HepG2 (cell line): ENCODE results near the gene MCC. TPM values are rescaled to one million over a fixed set of nuclear protein-coding genes. Genes with fewer than 3 reads are reported as not detected.

Experiments
- ATAC-seq: fragments of 200-7000 bp; cut with Tn5 transposase; 3 replicates; pipeline ENCODE4 v1.9.1; 2020; ENCODE audit warnings: mild to moderate bottlenecking, moderate library complexity
- BruUV-seq: library from RNA; stranded (reverse); fragments of 400-500 nt; replicated peaks from 2 replicates; lab custom pipeline; 2021; lab: Mats Ljungman, UMichigan
- CTCF ChIA-PET: fragments of 300-600 bp; formaldehyde crosslinking; extraction: SDS; loops from one replicate; lab custom pipeline; 2021; ENCODE audit warnings: low total read pairs, inconsistent platforms, low intra/inter-chr PET ratio; lab: Yijun Ruan, JAX
- POLR2A ChIA-PET: fragments of 350-600 bp; sonication (Branson Sonifier 250); formaldehyde crosslinking; loops from one replicate; lab custom pipeline; 2020; ENCODE audit warnings: antibody characterized with exemption, inconsistent platforms; lab: Yijun Ruan, JAX
- DNase-seq: peaks from one replicate; pipeline ENCODE4 v3.0.0-alpha.2; 2015; ENCODE audit warnings: low spot score
- FAIRE-seq: peaks from 3 replicates; lab custom pipeline; 2011; peaks lifted over from hg19 to GRCh38; lab: Jason Lieb, UNC
- H2AFZ ChIP-seq: one replicate; pipeline ENCODE4 v1.6.1; 2011; ENCODE audit warnings: low read length, inconsistent platforms
- H3K27ac ChIP-seq: fragments of 300-600 bp; 3 replicates; pipeline ENCODE4 v1.8.0; 2011; ENCODE audit warnings: mixed run types, mild to moderate bottlenecking, mixed read lengths, low read length, inconsistent platforms; ENCODE audit not compliant: insufficient read depth; ENCODE audit errors: extremely low read length
- H3K27me3 ChIP-seq, 2 experiments: fragments of 200-600 bp in 1 of 2; 2 replicates in 1 of 2; 3 replicates in 1 of 2; pipeline versions ENCODE4 v1.6.0 to v1.8.0; 2011; ENCODE audit warnings: low read length in 2 of 2, mild to moderate bottlenecking in 2 of 2, moderate library complexity in 2 of 2, inconsistent platforms in 1 of 2; ENCODE audit not compliant: insufficient read depth in 2 of 2, control insufficient read depth in 1 of 2
- H3K36me3 ChIP-seq, 2 experiments: fragments of 200-600 bp in 1 of 2; replicated peaks in 1 of 2; 2 replicates in 1 of 2; 3 replicates in 1 of 2; pipeline versions ENCODE4 v1.5.1 to v1.8.0; 2011; ENCODE audit warnings: low read length in 2 of 2, inconsistent platforms in 1 of 2; ENCODE audit not compliant: insufficient read depth in 2 of 2, control insufficient read depth in 1 of 2
- H3K4me1 ChIP-seq: 2 replicates; pipeline ENCODE4 v1.5.1; 2012; ENCODE audit warnings: low read length, inconsistent platforms; ENCODE audit not compliant: insufficient read depth
- H3K4me2 ChIP-seq: 2 replicates; pipeline ENCODE4 v1.6.0; 2011; ENCODE audit warnings: low read depth, low read length, inconsistent platforms
- H3K4me3 ChIP-seq, 3 experiments: fragments of 200-600 bp in 1 of 3; sonication (generic), shearing (Covaris generic) in 1 of 3; replicated peaks in 1 of 3; 2 replicates each; pipeline ENCODE4 v1.5.1; 2011 to 2016; ENCODE audit warnings: low read length in 3 of 3, inconsistent platforms in 2 of 3, low read depth in 2 of 3, mild to moderate bottlenecking in 2 of 3, control low read depth in 1 of 3, mixed read lengths in 1 of 3; ENCODE audit not compliant: insufficient read depth in 1 of 3
- H3K79me2 ChIP-seq: one replicate; pipeline ENCODE4 v1.6.1; 2011; ENCODE audit warnings: low read length, inconsistent platforms; ENCODE audit not compliant: insufficient read depth
- H3K9ac ChIP-seq: 2 replicates; pipeline ENCODE4 v1.6.0; 2011; ENCODE audit warnings: mild to moderate bottlenecking, low read depth, low read length, inconsistent platforms; ENCODE audit not compliant: insufficient read depth
- H3K9me3 ChIP-seq: 2 replicates; pipeline ENCODE4 v1.5.1; 2012; ENCODE audit warnings: mild to moderate bottlenecking, low read length
- H4K20me1 ChIP-seq: 2 replicates; pipeline ENCODE4 v1.6.0; 2011; ENCODE audit warnings: inconsistent platforms, mild to moderate bottlenecking, low read length, moderate library complexity; ENCODE audit not compliant: insufficient read depth
- POLR2AphosphoS2 ChIP-seq: IDR thresholded peaks from 2 replicates; pipeline ENCODE4 v1.6.1; 2011; ENCODE audit warnings: low read depth, low read length, improper control_type of control experiment
- SMAD3 ChIP-seq: sonication (generic); formaldehyde crosslinking; IDR thresholded peaks from 2 replicates; pipeline ENCODE4 v1.4.0; 2020; ENCODE audit warnings: missing genetic modification reagents
- SYNCRIP ChIP-seq: fragments of 200-400 bp; formaldehyde crosslinking; IDR thresholded peaks from 2 replicates; pipeline ENCODE4 v1.6.1; 2018; ENCODE audit warnings: mild to moderate bottlenecking, low read depth, low read length; ENCODE audit not compliant: insufficient read depth
- ZBTB38 ChIP-seq: sonication (generic); formaldehyde crosslinking; IDR thresholded peaks from 2 replicates; pipeline ENCODE4 v1.5.1; 2020; ENCODE audit warnings: mild to moderate bottlenecking, missing genetic modification reagents
- ZFP37 ChIP-seq: sonication (generic); formaldehyde crosslinking; IDR thresholded peaks from 2 replicates; pipeline ENCODE4 v1.4.0; 2020; ENCODE audit warnings: missing genetic modification reagents, borderline replicate concordance
- ZFP62 ChIP-seq: sonication (generic); formaldehyde crosslinking; IDR thresholded peaks from 2 replicates; pipeline ENCODE4 v1.4.0; 2020; ENCODE audit warnings: missing genetic modification reagents
- ZNF816 ChIP-seq: sonication (generic); formaldehyde crosslinking; IDR thresholded peaks from 2 replicates; pipeline ENCODE4 v1.8.0; 2022; ENCODE audit warnings: missing genetic modification reagents, mild to moderate bottlenecking, borderline replicate concordance
- ZSCAN22 ChIP-seq: sonication (generic); formaldehyde crosslinking; IDR thresholded peaks from 2 replicates; pipeline ENCODE4 v1.4.0; 2020; ENCODE audit warnings: mild to moderate bottlenecking, missing genetic modification reagents
- WGBS: methylation state at CpG from one replicate; pipeline ENCODE4 v1.1.6; 2017; ENCODE audit warnings: low lambda C conversion rate; 5-methylcytosine and 5-hydroxymethylcytosine counted together
- in situ Hi-C: cut with HindIII; loops from 2 replicates; pipeline ENCODE4 v1.10.0; 2017; ENCODE audit warnings: low pct_unique_long_range_greater_than_20kb; ENCODE audit not compliant: extremely low pct_ligation_motif_present
- intact Hi-C: fragments of 100-400 bp; cut with micrococcal nuclease; formaldehyde crosslinking; loops from one replicate; pipeline ENCODE4 v1.10.0; 2022; ENCODE audit not compliant: unreplicated experiment
- polyA plus RNA-seq, 8 experiments: library from polyadenylated mRNA; depleted of rRNA in 3 of 8; stranded (reverse) in 7 of 8; unstranded in 1 of 8; fragments of >200 nt; fragmentation: Illumina TruSeq in 4 of 8; extraction: Trizol in 4 of 8; gene quantifications; 2 replicates each; pipeline versions ENCODE4 v1.2.1 to v1.2.3, GENCODE V29; 2011 to 2016; ENCODE audit warnings: low read depth in 4 of 8, missing spikeins in 1 of 8, mixed read lengths in 1 of 8; ENCODE audit not compliant: insufficient read depth in 1 of 8
- total RNA-seq, 5 experiments: library from RNA; depleted of rRNA; stranded (reverse); fragments of >200 nt; fragmentation: Illumina TruSeq; extraction: Trizol; gene quantifications; 2 replicates each; pipeline ENCODE4 v1.2.3, GENCODE V29; 2016; ENCODE audit warnings: low read depth in 1 of 5
- TF ChIP-seq, protein P1 (sequence below): sonication (generic); formaldehyde crosslinking; IDR thresholded peaks from 2 replicates; pipeline ENCODE4 v1.4.0; 2020; ENCODE audit warnings: low read depth, mild to moderate bottlenecking, missing genetic modification reagents
- TF ChIP-seq, protein P2 (sequence below): sonication (generic); formaldehyde crosslinking; IDR thresholded peaks from 2 replicates; pipeline ENCODE4 v1.4.0; 2020; ENCODE audit warnings: mild to moderate bottlenecking, missing genetic modification reagents
- TF ChIP-seq, protein P3 (sequence below): sonication (generic); formaldehyde crosslinking; IDR thresholded peaks from 2 replicates; pipeline ENCODE4 v1.9.0; 2022; ENCODE audit warnings: missing genetic modification reagents, mild to moderate bottlenecking, borderline replicate concordance

Gene MCC
- total and polyA plus RNA-seq, 2 of the 13 experiments (the other 11 are each of a cell fraction or from before 2014, with no cell fraction given) = 0.55 to 2.4 TPM

DNA sequence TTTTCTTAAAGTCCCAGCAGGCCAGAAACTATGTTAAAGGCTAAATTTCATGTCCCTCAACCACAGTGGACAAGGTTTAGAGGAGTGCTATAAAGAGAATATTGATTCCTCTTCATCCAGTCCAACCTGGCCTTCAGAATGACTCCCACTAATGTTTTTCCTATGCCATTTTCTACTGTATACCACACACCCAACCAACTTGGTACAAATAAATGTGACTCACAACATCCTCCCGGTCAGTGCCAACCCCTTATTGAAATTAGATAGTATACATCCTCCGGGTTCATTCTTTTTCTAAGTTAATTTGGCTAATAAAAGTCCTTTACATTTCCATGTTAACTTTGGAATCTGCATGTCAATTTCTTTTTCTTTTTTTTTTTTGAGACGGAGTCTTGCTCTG, 268.6 kb downstream of the MCC start:
- no TSS peak for BruUV-seq
- ChIA-PET POLR2A (no interaction called here), CTCF (no interaction called here)
- FAIRE-seq = no peak
- Histone ChIP-seq H4K20me1 (no peaks in the 10 kb centered on the region), H3K9ac (no peak overlapping the region), H3K4me3 (no peak overlapping the region), H3K27me3 (peaks cover 1 to 7% of the 10 kb centered on the region in 2 experiments; a peak in 1 of 5 replicates), H2AFZ (no peak overlapping the region), H3K9me3 (no peaks in the 10 kb centered on the region), H3K27ac (no peak overlapping the region), H3K4me2 (no peak overlapping the region), H3K4me1 (peaks cover 6% of the 10 kb centered on the region; the same call in 1 of the 2 replicates), H3K36me3 (no peaks in the 10 kb centered on the region), H3K79me2 (no peaks in the 10 kb centered on the region)
- no peak for ATAC-seq
- intact Hi-C loops (no loop called here), in situ Hi-C loops (no loop called here)
- WGBS = 79% methylated on average over 3 of the region's 3 CpGs
- no peak for DNase-seq
- no peak for TF ChIP-seq ZFP37
- TF ChIP-seq ZFP62 (CRISPR knock-in tag) = no peak
- TF ChIP-seq POLR2AphosphoS2 = no peak
- TF ChIP-seq ZSCAN22 (CRISPR knock-in tag) = no peak
- no peak for TF ChIP-seq SMAD3
- TF ChIP-seq, protein P1, sequence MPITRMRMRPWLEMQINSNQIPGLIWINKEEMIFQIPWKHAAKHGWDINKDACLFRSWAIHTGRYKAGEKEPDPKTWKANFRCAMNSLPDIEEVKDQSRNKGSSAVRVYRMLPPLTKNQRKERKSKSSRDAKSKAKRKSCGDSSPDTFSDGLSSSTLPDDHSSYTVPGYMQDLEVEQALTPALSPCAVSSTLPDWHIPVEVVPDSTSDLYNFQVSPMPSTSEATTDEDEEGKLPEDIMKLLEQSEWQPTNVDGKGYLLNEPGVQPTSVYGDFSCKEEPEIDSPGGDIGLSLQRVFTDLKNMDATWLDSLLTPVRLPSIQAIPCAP (CRISPR knock-in tag) = no peak
- TF ChIP-seq, protein P2, sequence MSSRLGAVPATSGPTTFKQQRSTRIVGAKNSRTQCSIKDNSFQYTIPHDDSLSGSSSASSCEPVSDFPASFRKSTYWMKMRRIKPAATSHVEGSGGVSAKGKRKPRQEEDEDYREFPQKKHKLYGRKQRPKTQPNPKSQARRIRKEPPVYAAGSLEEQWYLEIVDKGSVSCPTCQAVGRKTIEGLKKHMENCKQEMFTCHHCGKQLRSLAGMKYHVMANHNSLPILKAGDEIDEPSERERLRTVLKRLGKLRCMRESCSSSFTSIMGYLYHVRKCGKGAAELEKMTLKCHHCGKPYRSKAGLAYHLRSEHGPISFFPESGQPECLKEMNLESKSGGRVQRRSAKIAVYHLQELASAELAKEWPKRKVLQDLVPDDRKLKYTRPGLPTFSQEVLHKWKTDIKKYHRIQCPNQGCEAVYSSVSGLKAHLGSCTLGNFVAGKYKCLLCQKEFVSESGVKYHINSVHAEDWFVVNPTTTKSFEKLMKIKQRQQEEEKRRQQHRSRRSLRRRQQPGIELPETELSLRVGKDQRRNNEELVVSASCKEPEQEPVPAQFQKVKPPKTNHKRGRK (CRISPR knock-in tag) = no peak
- no peak for TF ChIP-seq ZNF816
- TF ChIP-seq ZBTB38 (CRISPR knock-in tag) = no peak
- no peak for TF ChIP-seq SYNCRIP
- TF ChIP-seq, protein P3, sequence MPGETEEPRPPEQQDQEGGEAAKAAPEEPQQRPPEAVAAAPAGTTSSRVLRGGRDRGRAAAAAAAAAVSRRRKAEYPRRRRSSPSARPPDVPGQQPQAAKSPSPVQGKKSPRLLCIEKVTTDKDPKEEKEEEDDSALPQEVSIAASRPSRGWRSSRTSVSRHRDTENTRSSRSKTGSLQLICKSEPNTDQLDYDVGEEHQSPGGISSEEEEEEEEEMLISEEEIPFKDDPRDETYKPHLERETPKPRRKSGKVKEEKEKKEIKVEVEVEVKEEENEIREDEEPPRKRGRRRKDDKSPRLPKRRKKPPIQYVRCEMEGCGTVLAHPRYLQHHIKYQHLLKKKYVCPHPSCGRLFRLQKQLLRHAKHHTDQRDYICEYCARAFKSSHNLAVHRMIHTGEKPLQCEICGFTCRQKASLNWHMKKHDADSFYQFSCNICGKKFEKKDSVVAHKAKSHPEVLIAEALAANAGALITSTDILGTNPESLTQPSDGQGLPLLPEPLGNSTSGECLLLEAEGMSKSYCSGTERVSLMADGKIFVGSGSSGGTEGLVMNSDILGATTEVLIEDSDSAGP (CRISPR knock-in tag) = no peak
